WTC11 (cell line): Measurements from ENCODE around the gene SLC51B. TPM values are rescaled to one million over a fixed set of nuclear protein-coding genes. Genes with fewer than 3 reads are reported as not detected.

Experiments
- ATAC-seq: fragments of 200-7000 bp; cut with Tn5 transposase; 2 replicates; pipeline ENCODE4 v1.10.0; 2021; ENCODE audit warnings: mild to moderate bottlenecking, moderate library complexity
- CTCF ChIA-PET: fragments of 300-600 bp; sonication (Branson Sonifier 250); formaldehyde crosslinking; loops from one replicate; lab custom pipeline; 2021; ENCODE audit warnings: antibody characterized with exemption; lab: Charles Lee
- POLR2A ChIA-PET: fragments of 350-600 bp; sonication (Branson Sonifier 250); formaldehyde crosslinking; loops from one replicate; lab custom pipeline; 2021; ENCODE audit warnings: antibody characterized with exemption; lab: Charles Lee
- DNase-seq: peaks from one replicate; pipeline ENCODE4 v3.0.0; 2021; ENCODE audit warnings: low spot score
- H3K27ac Mint-ChIP-seq: 2 replicates; pipeline ENCODE4 v1.8.0; 2021; ENCODE audit warnings: mixed read lengths
- H3K27me3 Mint-ChIP-seq: 2 replicates; pipeline ENCODE4 v1.8.0; 2021; ENCODE audit warnings: low read depth, mild to moderate bottlenecking, moderate library complexity, mixed read lengths
- H3K36me3 Mint-ChIP-seq: 2 replicates; pipeline ENCODE4 v1.8.0; 2021; ENCODE audit warnings: mixed read lengths
- H3K4me1 Mint-ChIP-seq: 2 replicates; pipeline ENCODE4 v1.8.0; 2022; ENCODE audit warnings: mixed read lengths
- H3K4me3 Mint-ChIP-seq: 2 replicates; pipeline ENCODE4 v1.8.0; 2021; ENCODE audit warnings: mild to moderate bottlenecking, moderate library complexity, mixed read lengths
- H3K9me3 Mint-ChIP-seq: 2 replicates; pipeline ENCODE4 v1.8.0; 2021; ENCODE audit warnings: mixed read lengths
- ARID4B ChIP-seq: sonication (generic); formaldehyde crosslinking; IDR thresholded peaks from 2 replicates; pipeline ENCODE4 v1.8.0; 2023; ENCODE audit warnings: missing genetic modification reagents, mild to moderate bottlenecking, borderline replicate concordance
- ATF2 ChIP-seq: sonication (generic); formaldehyde crosslinking; IDR thresholded peaks from 2 replicates; pipeline ENCODE4 v1.8.1; 2022; ENCODE audit warnings: low read depth, missing genetic modification reagents, borderline replicate concordance
- E2F1 ChIP-seq: sonication (generic); formaldehyde crosslinking; IDR thresholded peaks from 2 replicates; pipeline ENCODE4 v1.8.0; 2022; ENCODE audit warnings: mild to moderate bottlenecking, missing genetic modification reagents
- ELF4 ChIP-seq: sonication (generic); formaldehyde crosslinking; IDR thresholded peaks from 2 replicates; pipeline ENCODE4 v1.8.1; 2022; ENCODE audit warnings: low read depth, mild to moderate bottlenecking, moderate library complexity, missing genetic modification reagents
- FOXJ3 ChIP-seq: sonication (generic); formaldehyde crosslinking; IDR thresholded peaks from 2 replicates; pipeline ENCODE4 v1.9.0; 2021; ENCODE audit warnings: missing genetic modification reagents, mild to moderate bottlenecking, borderline replicate concordance
- IRF1 ChIP-seq: sonication (generic); formaldehyde crosslinking; IDR thresholded peaks from 2 replicates; pipeline ENCODE4 v1.8.0; 2023; ENCODE audit warnings: missing genetic modification reagents
- IRF2 ChIP-seq: sonication (generic); formaldehyde crosslinking; IDR thresholded peaks from 2 replicates; pipeline ENCODE4 v1.8.0; 2022; ENCODE audit warnings: low read depth, missing genetic modification reagents, borderline replicate concordance
- NR1H2 ChIP-seq: sonication (generic); formaldehyde crosslinking; IDR thresholded peaks from 2 replicates; pipeline ENCODE4 v1.9.0; 2021; ENCODE audit warnings: mild to moderate bottlenecking, moderate library complexity, missing genetic modification reagents
- PRDM15 ChIP-seq: sonication (generic); formaldehyde crosslinking; IDR thresholded peaks from 2 replicates; pipeline ENCODE4 v1.8.0; 2022; ENCODE audit warnings: missing genetic modification reagents
- PREB ChIP-seq: sonication (generic); formaldehyde crosslinking; IDR thresholded peaks from 2 replicates; pipeline ENCODE4 v1.8.1; 2022; ENCODE audit warnings: mild to moderate bottlenecking, missing genetic modification reagents, moderate library complexity, borderline replicate concordance
- RELA ChIP-seq: sonication (generic); formaldehyde crosslinking; IDR thresholded peaks from 2 replicates; pipeline ENCODE4 v1.8.1; 2022; ENCODE audit warnings: missing genetic modification reagents, mild to moderate bottlenecking, borderline replicate concordance
- TCF7 ChIP-seq: sonication (generic); formaldehyde crosslinking; IDR thresholded peaks from 2 replicates; pipeline ENCODE4 v1.8.0; 2022; ENCODE audit warnings: mild to moderate bottlenecking, low read depth, missing genetic modification reagents, moderate library complexity
- total RNA-seq: library from RNA; stranded (reverse); gene quantifications from 3 replicates; pipeline ENCODE4 v1.2.3, GENCODE V29; 2021
- TF ChIP-seq, protein P1 (sequence below): sonication (generic); formaldehyde crosslinking; conservative IDR thresholded peaks from 2 replicates; pipeline ENCODE4 v1.8.1; 2022; ENCODE audit warnings: mild to moderate bottlenecking, missing genetic modification reagents
- TF ChIP-seq, protein P2 (sequence below): fragments of 250-450 bp; sonication (Bioruptor Pico); IDR thresholded peaks from 2 replicates; pipeline ENCODE4 v2.1.2; 2022; ENCODE audit warnings: mild to moderate bottlenecking, moderate library complexity

SLC51B gene
- total RNA-seq, 1 experiment from 2014 or later = not detected

- POLR2A ChIA-PET = interaction anchor here (0.6 kb wide), 1 partner anchor 113 kb away, joined by 3 read pairs; no protein-coding TSS in a partner anchor
- Mint-ChIP-seq H3K4me3 (no peak overlapping the region), H3K9me3 (no peaks in the 10 kb centered on the region), H3K27me3 (peaks cover 6% of the 10 kb centered on the region), H3K36me3 (peaks cover 8% of the 10 kb centered on the region), H3K4me1 (peaks cover 12% of the 10 kb centered on the region), H3K27ac (peak overlapping the region; percentile 27; the same call in 1 of the 2 replicates)
- DNase-seq (no peak), ATAC-seq (no peak)
- CTCF ChIA-PET = interaction anchor here (0.6 to 1.5 kb wide), 2 partner anchors 47 to 75 kb away, joined by 4 read pairs; no protein-coding TSS in a partner anchor
- TF ChIP-seq ARID4B (CRISPR knock-in tag) = no peak
- no peak for TF ChIP-seq IRF2 (CRISPR knock-in tag)
Measured at GRCh38 chr15:65026756-65027155, 18.4 kb upstream of the SLC51B start.

DNA sequence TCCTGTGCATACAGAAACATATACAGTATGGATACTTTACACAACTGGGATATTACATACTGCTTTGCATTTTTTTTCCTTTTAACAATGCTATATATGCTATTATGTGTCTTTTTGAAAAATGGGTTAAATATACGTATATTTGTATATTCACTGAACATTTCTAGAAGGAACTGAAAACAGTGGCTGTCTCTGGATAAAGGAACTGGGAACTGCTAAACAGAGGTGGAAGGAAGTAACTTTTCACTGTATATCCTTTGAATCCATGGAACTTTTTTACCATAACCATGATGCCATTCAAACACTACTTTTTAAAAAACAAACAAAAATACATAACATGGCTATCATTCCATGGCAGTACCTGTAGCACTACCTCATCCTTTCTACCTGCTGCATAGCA lies 17.6 kb upstream of the SLC51B start:
- Mint-ChIP-seq H3K9me3 (no peaks in the 10 kb centered on the region), H3K27me3 (peaks cover 6% of the 10 kb centered on the region), H3K36me3 (peaks cover 8% of the 10 kb centered on the region), H3K4me3 (peak overlapping the region; percentile 75), H3K4me1 (peaks cover 18% of the 10 kb centered on the region), H3K27ac (no peak overlapping the region)
- ATAC-seq = no peak
- no peak for TF ChIP-seq FOXJ3
- no peak for TF ChIP-seq PREB
- no peak for TF ChIP-seq RELA (CRISPR knock-in tag)
- TF ChIP-seq ATF2 = no peak
- no peak for TF ChIP-seq NR1H2
- TF ChIP-seq TCF7 (CRISPR knock-in tag) = no peak
- POLR2A ChIA-PET = no interaction called here
- DNase-seq = no peak
- CTCF ChIA-PET = interaction anchor here (0.5 to 1.5 kb wide), 4 partner anchors 39 to 74 kb away, joined by 3 to 4 read pairs (median 4); no protein-coding TSS in a partner anchor

DNA sequence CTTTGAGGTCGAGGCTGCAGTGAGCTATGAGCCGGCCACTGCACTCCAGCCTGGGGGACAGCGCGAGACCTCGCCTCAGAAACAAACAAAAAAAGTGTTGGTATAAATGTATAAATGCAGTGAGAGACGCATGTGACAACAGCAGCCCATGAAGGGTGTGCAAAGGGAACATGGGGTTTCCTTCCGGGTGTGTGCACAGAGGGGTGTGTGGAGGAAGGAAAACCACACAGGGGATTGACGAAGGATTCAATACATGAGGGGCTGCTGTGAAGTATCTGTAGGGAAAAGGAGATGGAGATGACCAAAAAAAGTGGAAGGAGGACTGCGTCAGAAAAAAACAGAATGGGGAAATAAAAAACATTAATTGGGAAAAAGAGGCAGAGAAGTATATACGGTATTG lies 16.8 kb upstream of the SLC51B start:
- Mint-ChIP-seq H3K27me3 (peaks cover 6% of the 10 kb centered on the region), H3K4me3 (peak overlapping the region; percentile 75), H3K27ac (no peak overlapping the region), H3K36me3 (peaks cover 8% of the 10 kb centered on the region), H3K9me3 (no peaks in the 10 kb centered on the region), H3K4me1 (peaks cover 22% of the 10 kb centered on the region)
- POLR2A ChIA-PET = no interaction called here
- DNase-seq = no peak
- CTCF ChIA-PET = interaction anchor here (0.5 to 1.5 kb wide), 2 partner anchors 39 to 49 kb away, joined by 3 to 4 read pairs; no protein-coding TSS in a partner anchor
- no peak for ATAC-seq
- TF ChIP-seq E2F1 (CRISPR knock-in tag) = no peak
- no peak for TF ChIP-seq ELF4
- TF ChIP-seq PREB = no peak
- TF ChIP-seq, protein P1, sequence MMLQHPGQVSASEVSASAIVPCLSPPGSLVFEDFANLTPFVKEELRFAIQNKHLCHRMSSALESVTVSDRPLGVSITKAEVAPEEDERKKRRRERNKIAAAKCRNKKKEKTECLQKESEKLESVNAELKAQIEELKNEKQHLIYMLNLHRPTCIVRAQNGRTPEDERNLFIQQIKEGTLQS (CRISPR knock-in tag) = no peak
- no peak for TF ChIP-seq PRDM15 (CRISPR knock-in tag)
- no peak for TF ChIP-seq IRF1
- TF ChIP-seq, protein P2, sequence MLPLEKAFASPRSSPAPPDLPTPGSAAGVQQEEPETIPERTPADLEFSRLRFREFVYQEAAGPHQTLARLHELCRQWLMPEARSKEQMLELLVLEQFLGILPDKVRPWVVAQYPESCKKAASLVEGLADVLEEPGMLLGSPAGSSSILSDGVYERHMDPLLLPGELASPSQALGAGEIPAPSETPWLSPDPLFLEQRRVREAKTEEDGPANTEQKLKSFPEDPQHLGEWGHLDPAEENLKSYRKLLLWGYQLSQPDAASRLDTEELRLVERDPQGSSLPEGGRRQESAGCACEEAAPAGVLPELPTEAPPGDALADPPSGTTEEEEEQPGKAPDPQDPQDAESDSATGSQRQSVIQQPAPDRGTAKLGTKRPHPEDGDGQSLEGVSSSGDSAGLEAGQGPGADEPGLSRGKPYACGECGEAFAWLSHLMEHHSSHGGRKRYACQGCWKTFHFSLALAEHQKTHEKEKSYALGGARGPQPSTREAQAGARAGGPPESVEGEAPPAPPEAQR (CRISPR knock-in tag) = no peak
